Stimulated activated CD8-positive, alpha-beta memory T cell treated with anti-CD3 and anti-CD28 coated beads, Interleukin-2, amount 100 ng/mL, for 1 hour (primary cell): ENCODE results near the gene NUDT16L1.

Experiments used
- DNase-seq, 2 donors: peaks; one replicate each; pipeline ENCODE4 v3.0.0-alpha.2; 2020; ENCODE audit warnings: low read depth in 2 of 2

The NUDT16L1 gene

GRCh38 chr16:4663777-4664465, 29.4 kb upstream of the NUDT16L1 start:
- DNase-seq = no peak

- DNase-seq = peak in 1 of 2 donors; percentile 42
Observed at GRCh38 chr16:4664538-4665418, 28.6 kb upstream of the NUDT16L1 start.

- no peak for DNase-seq
Observed at GRCh38 chr16:4666537-4667202, 26.7 kb upstream of the NUDT16L1 start.

GRCh38 chr16:4667203-4667963, 26.0 kb upstream of the NUDT16L1 start:
- no peak for DNase-seq

- DNase-seq = no peak
Observed at GRCh38 chr16:4668313-4668960, 24.9 kb upstream of the NUDT16L1 start.

GRCh38 chr16:4673387-4674046, 19.8 kb upstream of the NUDT16L1 start:
- DNase-seq = no peak

- no peak for DNase-seq
Observed at GRCh38 chr16:4674926-4675530, 18.3 kb upstream of the NUDT16L1 start.

GRCh38 chr16:4675864-4676786, 17.2 kb upstream of the NUDT16L1 start:
- DNase-seq = peak in 1 of 2 donors; percentile 27

- no peak for DNase-seq
Observed at GRCh38 chr16:4676831-4677230, 16.5 kb upstream of the NUDT16L1 start.

- DNase-seq = no peak
Observed at GRCh38 chr16:4677390-4677789, 16.0 kb upstream of the NUDT16L1 start.

- DNase-seq = no peak
Observed at GRCh38 chr16:4677994-4678393, 15.4 kb upstream of the NUDT16L1 start.

- no peak for DNase-seq
Observed at GRCh38 chr16:4678596-4678995, 14.8 kb upstream of the NUDT16L1 start.

- no peak for DNase-seq
Observed at GRCh38 chr16:4679156-4679849, 14.1 kb upstream of the NUDT16L1 start.

GRCh38 chr16:4679850-4680636, 13.3 kb upstream of the NUDT16L1 start:
- DNase-seq = no peak

- no peak for DNase-seq
Observed at GRCh38 chr16:4680673-4681470, 12.5 kb upstream of the NUDT16L1 start.

- DNase-seq = no peak
Observed at GRCh38 chr16:4681471-4682083, 11.8 kb upstream of the NUDT16L1 start.
